Measurements from ENCODE around the gene THBS2. TPM values are rescaled to one million over a fixed set of nuclear protein-coding genes. Genes with fewer than 3 reads are reported as not detected.

Gene THBS2
- total RNA-seq, 1 donor from 2014 or later, result 135 TPM

- Mint-ChIP-seq H3K36me3 (ENCODE audit: low read depth, unreplicated experiment) (peaks cover 6% of the 10 kb centered on the region), H3K9me3 (ENCODE audit: unreplicated experiment) (peaks cover 4% of the 10 kb centered on the region), H3K4me3 (ENCODE audit: unreplicated experiment) (no peak overlapping the region), H3K4me1 (ENCODE audit: low read depth, unreplicated experiment) (peaks cover 10% of the 10 kb centered on the region), H3K27me3 (ENCODE audit: low read depth, unreplicated experiment) (no peaks in the 10 kb centered on the region), H3K27ac (ENCODE audit: unreplicated experiment) (no peak overlapping the region)
- Histone ChIP-seq H3K36me3 (ENCODE audit: insufficient read depth, low read length) (no peaks in the 10 kb centered on the region), H2AFZ (ENCODE audit: low read depth, low read length) (no peak overlapping the region), H3K79me2 (ENCODE audit: insufficient read depth, low read length) (no peaks in the 10 kb centered on the region), H3K4me3 (ENCODE audit: insufficient read depth, low read depth, low read length) (no peak overlapping the region), H3K4me2 (ENCODE audit: low read length) (no peak overlapping the region), H3K27ac (ENCODE audit: low read depth, low read length) (no peak overlapping the region), H4K20me1 (ENCODE audit: insufficient read depth, low read length) (no peaks in the 10 kb centered on the region), H3K9me3 (ENCODE audit: insufficient read depth, low read depth, low read length) (no peaks in the 10 kb centered on the region), H3K9ac (ENCODE audit: low read length) (no peak overlapping the region), H3K4me1 (ENCODE audit: insufficient read depth, low read length) (peaks cover 20% of the 10 kb centered on the region), H3K27me3 (ENCODE audit: insufficient read depth, low read length) (no peaks in the 10 kb centered on the region)
- FAIRE-seq, result no peak
- TF ChIP-seq CTCF (IDR thresholded peaks at IDR 0.05; ENCODE audit: insufficient read depth, low read depth, low read length), result no peak
- TF ChIP-seq EZH2 (IDR thresholded peaks at IDR 0.05; ENCODE audit: insufficient read depth, low read length), result no peak
- DNase-seq (ENCODE audit: low read depth), result no peak
These were observed 77.2 kb downstream of the THBS2 start for GRCh38 chr6:169176361-169176991.

DNA sequence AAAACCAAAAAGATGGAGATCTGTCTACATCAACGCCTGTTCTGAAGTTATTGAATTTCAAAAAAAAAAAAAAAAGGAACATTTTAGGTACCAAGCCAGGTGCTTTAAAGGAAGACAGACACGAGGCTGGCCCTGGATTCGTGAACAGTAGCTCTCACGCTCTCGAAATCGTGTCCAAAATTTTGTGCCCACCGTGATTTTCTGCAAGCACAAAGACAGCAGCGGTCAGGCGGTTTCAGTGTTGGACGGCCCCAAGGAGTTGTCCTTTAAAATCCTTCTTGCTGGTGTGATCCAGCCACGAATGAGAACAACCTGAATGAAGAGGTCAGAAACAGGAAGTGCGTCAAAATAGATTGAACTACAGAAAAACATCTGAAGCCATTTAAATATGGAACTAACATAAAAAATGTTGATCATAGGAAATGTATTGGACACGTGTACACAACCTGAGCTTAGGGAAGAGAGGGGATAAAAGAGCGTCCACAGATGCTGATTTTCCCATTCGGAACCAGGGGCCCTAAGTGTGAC lies 78.2 kb downstream of the THBS2 start:
- H3K4me2 ChIP-seq (ENCODE audit: low read length), result no peak overlapping the region
- H2AFZ ChIP-seq (ENCODE audit: low read depth, low read length), result no peak overlapping the region
- H3K4me1 ChIP-seq (ENCODE audit: insufficient read depth, low read length), result peaks cover 20% of the 10 kb centered on the region
- H3K79me2 ChIP-seq (ENCODE audit: insufficient read depth, low read length), result no peaks in the 10 kb centered on the region
- H3K36me3 ChIP-seq (ENCODE audit: insufficient read depth, low read length), result no peaks in the 10 kb centered on the region
- no peaks in the 10 kb centered on the region for H3K9me3 ChIP-seq (ENCODE audit: insufficient read depth, low read depth, low read length)
- no peaks in the 10 kb centered on the region for H3K27me3 ChIP-seq (ENCODE audit: insufficient read depth, low read length)
- no peak overlapping the region for H3K4me3 Mint-ChIP-seq (ENCODE audit: unreplicated experiment)
- no peak for TF ChIP-seq EZH2 (IDR thresholded peaks at IDR 0.05; ENCODE audit: insufficient read depth, low read length)
- no peak for TF ChIP-seq CTCF (IDR thresholded peaks at IDR 0.05; ENCODE audit: insufficient read depth, low read depth, low read length)
- no peaks in the 10 kb centered on the region for H3K27me3 Mint-ChIP-seq (ENCODE audit: low read depth, unreplicated experiment)
- peaks cover 1% of the 10 kb centered on the region for H3K9me3 Mint-ChIP-seq (ENCODE audit: unreplicated experiment)
- H3K36me3 Mint-ChIP-seq (ENCODE audit: low read depth, unreplicated experiment), result peaks cover 6% of the 10 kb centered on the region
- peak overlapping the region; percentile 20 for H3K27ac Mint-ChIP-seq (ENCODE audit: unreplicated experiment)
- no peak for DNase-seq (ENCODE audit: low read depth)
- no peak overlapping the region for H3K9ac ChIP-seq (ENCODE audit: low read length)
- peaks cover 13% of the 10 kb centered on the region for H3K4me1 Mint-ChIP-seq (ENCODE audit: low read depth, unreplicated experiment)
- no peak for FAIRE-seq
- H4K20me1 ChIP-seq (ENCODE audit: insufficient read depth, low read length), result no peaks in the 10 kb centered on the region
- no peak overlapping the region for H3K4me3 ChIP-seq (ENCODE audit: insufficient read depth, low read depth, low read length)
- H3K27ac ChIP-seq (ENCODE audit: low read depth, low read length), result no peak overlapping the region
